WERI-Rb-1 (cell line): Measurements from ENCODE around the gene KRTAP5-7.
"Not testable (repeated sequence)": the region's sequence is repeated elsewhere in the genome, so short reads cannot be mapped to it uniquely, and the experiment has no call there.

Experiments used
- DNase-seq: peaks from one replicate; pipeline ENCODE4 v3.0.0-alpha.2; 2020
- H3K27ac ChIP-seq: fragments of 250-450 bp; sonication (Bioruptor Pico); 2 replicates; pipeline ENCODE4 v1.5.1; 2020; ENCODE audit warnings: mild to moderate bottlenecking, moderate library complexity
- H3K27me3 ChIP-seq: fragments of 250-450 bp; sonication (Bioruptor Pico); 2 replicates; pipeline ENCODE4 v1.5.1; 2021; ENCODE audit warnings: mild to moderate bottlenecking, low read depth, moderate library complexity; ENCODE audit not compliant: insufficient read depth, severe bottlenecking
- H3K36me3 ChIP-seq: fragments of 250-450 bp; sonication (Bioruptor Pico); 2 replicates; pipeline ENCODE4 v1.5.1; 2020; ENCODE audit warnings: mild to moderate bottlenecking, moderate library complexity
- H3K4me3 ChIP-seq: 2 replicates; pipeline ENCODE4 v1.5.1; 2011; ENCODE audit warnings: low read depth, mild to moderate bottlenecking, control low read depth, low read length
- H3K9me3 ChIP-seq: fragments of 250-450 bp; sonication (Bioruptor Pico); 2 replicates; pipeline ENCODE4 v1.5.1; 2021; ENCODE audit warnings: mild to moderate bottlenecking, moderate library complexity; ENCODE audit not compliant: severe bottlenecking
- CTCF ChIP-seq: IDR thresholded peaks from 2 replicates; pipeline ENCODE4 v1.5.1; 2011; ENCODE audit warnings: low read depth, mild to moderate bottlenecking, control low read depth, inconsistent platforms, low read length

KRTAP5-7 gene

GRCh38 chr11:71526796-71527575, at the start of gene KRTAP5-7:
Gene KRTAP5-7, plus strand, starts transcription at chr11:71527267. Its CDS starts 34 bp downstream, at chr11:71527301.
- not testable (repeated sequence) for H3K36me3 ChIP-seq, H3K4me3 ChIP-seq, H3K27ac ChIP-seq, H3K9me3 ChIP-seq, DNase-seq, H3K27me3 ChIP-seq

- Histone ChIP-seq H3K27me3 (no peaks in the 10 kb centered on the region), H3K4me3 (no peak overlapping the region), H3K27ac (no peak overlapping the region), H3K36me3 (peaks cover 28% of the 10 kb centered on the region), H3K9me3 (no peaks in the 10 kb centered on the region)
- no peak for DNase-seq
- TF ChIP-seq CTCF: no peak
Observed at GRCh38 chr11:71477641-71478527, 49.2 kb upstream of the KRTAP5-7 start.

GRCh38 chr11:71478528-71478840, 48.6 kb upstream of the KRTAP5-7 start:
- TF ChIP-seq CTCF: no peak
- Histone ChIP-seq H3K9me3 (no peaks in the 10 kb centered on the region), H3K27ac (no peak overlapping the region), H3K36me3 (peaks cover 32% of the 10 kb centered on the region), H3K4me3 (no peak overlapping the region), H3K27me3 (no peaks in the 10 kb centered on the region)
- DNase-seq: no peak

GRCh38 chr11:71481101-71481960, 45.7 kb upstream of the KRTAP5-7 start:
- no peak overlapping the region for H3K27ac ChIP-seq
- no peaks in the 10 kb centered on the region for H3K9me3 ChIP-seq
- peaks cover 40% of the 10 kb centered on the region for H3K36me3 ChIP-seq
- no peak for DNase-seq
- TF ChIP-seq CTCF: no peak
- no peak overlapping the region for H3K4me3 ChIP-seq
- H3K27me3 ChIP-seq: no peaks in the 10 kb centered on the region

- H3K27ac ChIP-seq: no peak overlapping the region
Observed at GRCh38 chr11:71482216-71482615, 44.9 kb upstream of the KRTAP5-7 start.

More at GRCh38 chr11:71482216-71482615, 44.9 kb upstream of the KRTAP5-7 start:
- H3K27me3 ChIP-seq: no peaks in the 10 kb centered on the region
- no peaks in the 10 kb centered on the region for H3K9me3 ChIP-seq
- DNase-seq: no peak
- no peak for TF ChIP-seq CTCF
- H3K4me3 ChIP-seq: no peak overlapping the region
- peaks cover 35% of the 10 kb centered on the region for H3K36me3 ChIP-seq
